ENCODE results near the gene EPN3.
A peak's percentile ranks its signal among the peaks of the same experiment; 100 is the strongest.

The EPN3 gene

GRCh38 chr17:50532452-50533024 is at the start of gene EPN3:
TSS of gene EPN3 (plus strand) at chr17:50532735. CDS start at chr17:50536557, 3,822 bp downstream.
- DNase-seq: no peak

GRCh38 chr17:50483266-50483665 is 49.3 kb upstream of the EPN3 start:
- DNase-seq: no peak

- DNase-seq: no peak
Observed at GRCh38 chr17:50484386-50485155, 48.0 kb upstream of the EPN3 start.

GRCh38 chr17:50487213-50488096 is 45.1 kb upstream of the EPN3 start:
- peak; percentile 2 for DNase-seq

DNA sequence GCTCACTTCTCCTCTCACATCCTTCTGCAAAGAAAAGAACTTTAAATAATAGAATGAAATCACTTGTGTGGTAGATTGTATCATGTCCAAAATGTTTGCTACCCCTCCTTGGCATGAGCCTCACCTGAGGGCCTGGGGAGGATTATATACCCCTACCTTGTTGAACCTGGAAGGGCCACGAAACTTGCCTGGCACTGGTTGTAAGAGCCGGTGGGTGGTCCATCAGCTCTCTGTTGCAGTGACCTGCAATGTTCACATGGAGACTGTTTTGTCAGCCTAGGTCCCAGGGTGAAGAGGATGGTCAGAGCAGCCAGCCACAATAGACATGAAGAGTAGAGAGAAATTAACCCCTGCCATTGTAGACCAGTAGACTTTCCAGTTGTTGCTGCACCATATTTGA is 43.7 kb upstream of the EPN3 start:
- DNase-seq: no peak

- no peak for DNase-seq
Observed at GRCh38 chr17:50491505-50491904, 41.0 kb upstream of the EPN3 start.

DNA sequence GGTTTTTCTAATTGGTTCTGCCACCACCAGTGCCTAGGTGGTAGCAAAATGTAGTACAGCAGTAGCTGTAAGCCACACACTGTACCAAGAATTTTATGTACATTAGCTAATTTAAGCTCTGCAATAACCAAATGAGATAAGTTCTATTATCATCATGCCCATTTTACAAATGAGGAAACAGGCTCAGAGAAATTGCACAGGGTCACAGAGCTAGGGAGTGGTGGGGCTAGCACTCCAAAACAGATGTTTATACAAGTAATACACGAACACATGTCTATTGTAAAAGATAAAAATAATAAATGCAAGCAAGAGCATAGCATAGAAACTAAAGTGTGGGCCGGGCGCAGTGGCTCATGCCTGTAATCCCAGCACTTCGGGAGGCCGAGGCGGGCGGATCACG is 40.3 kb upstream of the EPN3 start:
- DNase-seq: no peak

- DNase-seq: no peak
Observed at GRCh38 chr17:50493744-50494143, 38.8 kb upstream of the EPN3 start.

DNA sequence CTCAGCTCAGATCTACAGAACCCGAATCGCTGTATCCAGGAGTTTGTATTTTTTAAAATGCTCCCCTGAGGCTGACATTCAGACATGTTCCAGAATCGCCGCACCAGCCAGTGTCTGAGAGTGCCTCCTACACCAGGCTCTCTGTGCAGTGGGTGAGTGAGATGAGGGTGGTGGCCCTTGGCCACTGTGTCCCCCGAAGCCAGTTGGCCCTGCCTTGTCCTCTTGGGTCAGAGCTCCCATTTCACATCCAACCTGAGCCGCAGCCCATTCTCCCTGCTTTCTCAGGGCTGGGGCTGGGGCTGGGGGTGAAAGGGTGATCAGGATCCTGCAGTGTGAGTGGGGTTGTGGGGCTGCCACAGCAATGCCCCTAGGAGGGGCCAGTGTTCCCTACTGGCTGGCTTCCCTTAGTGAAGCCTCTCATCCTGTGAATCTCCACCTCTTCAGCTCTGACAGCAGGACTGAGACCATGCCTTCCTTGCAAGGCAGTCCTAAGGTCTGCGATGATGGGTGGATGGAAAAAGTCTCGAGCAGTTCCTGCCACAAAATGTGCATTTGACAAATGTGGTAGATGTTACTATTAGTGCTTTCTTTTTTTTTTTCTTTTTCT is 37.2 kb upstream of the EPN3 start:
- DNase-seq: no peak

DNA sequence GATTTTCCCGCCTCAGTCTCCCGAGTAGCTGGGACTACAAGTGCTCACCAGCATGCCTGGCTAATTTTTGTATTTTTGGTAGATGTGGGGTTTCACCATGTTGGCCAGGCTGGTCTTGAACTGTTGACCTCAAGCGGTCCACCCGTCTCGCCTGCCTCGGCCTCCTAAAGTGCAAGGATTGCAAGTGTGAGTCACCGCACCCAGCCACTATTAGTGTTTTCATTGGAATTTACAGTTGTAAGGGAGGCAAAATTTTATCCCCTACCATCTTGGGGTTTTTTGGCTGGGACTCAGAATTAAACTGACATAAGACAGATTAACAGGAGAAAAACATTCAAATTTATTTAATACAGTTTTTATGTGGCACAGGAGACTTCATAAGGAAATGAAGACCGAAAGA is 36.6 kb upstream of the EPN3 start:
- DNase-seq: no peak

DNA sequence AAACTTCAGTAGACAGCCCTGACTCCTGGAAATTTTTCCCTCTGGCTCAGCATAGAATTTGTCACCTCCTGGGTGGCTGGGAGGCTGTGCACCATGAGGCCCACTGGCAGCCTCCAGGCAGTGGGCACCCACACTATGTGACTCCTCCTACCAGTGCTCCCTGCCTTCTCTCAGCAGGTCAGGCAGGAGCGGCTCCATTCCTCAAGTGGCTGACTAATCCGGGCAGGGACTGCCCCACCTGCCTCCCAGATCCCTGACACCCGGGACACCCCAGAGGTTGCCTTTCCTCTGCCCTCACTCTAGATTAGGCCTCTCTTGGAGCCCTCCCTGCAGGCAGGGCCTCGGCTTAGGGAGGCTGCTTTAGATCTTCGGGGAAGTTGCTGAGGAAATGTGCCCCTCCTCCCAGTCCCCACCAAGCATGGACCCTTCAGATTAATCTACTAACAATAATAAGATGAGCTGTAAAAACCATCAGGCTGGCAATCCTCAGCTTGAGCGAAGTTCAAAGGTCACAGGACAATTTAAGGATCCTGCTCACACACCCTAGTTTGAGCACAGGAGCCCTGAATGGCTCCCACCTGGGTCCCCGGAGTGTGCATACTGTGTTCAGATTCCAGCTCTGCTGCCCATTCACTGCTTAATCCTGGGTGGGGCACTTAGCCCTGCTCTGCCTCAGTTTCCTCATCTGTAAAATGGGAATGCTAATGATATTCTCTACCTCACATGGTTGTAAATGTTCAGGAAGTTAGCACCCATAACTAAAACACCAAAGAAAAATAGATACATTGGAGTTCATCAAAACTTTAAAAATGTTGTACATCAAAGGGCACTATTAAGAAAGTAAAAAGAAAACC is 34.3 kb upstream of the EPN3 start:
- DNase-seq: no peak

DNA sequence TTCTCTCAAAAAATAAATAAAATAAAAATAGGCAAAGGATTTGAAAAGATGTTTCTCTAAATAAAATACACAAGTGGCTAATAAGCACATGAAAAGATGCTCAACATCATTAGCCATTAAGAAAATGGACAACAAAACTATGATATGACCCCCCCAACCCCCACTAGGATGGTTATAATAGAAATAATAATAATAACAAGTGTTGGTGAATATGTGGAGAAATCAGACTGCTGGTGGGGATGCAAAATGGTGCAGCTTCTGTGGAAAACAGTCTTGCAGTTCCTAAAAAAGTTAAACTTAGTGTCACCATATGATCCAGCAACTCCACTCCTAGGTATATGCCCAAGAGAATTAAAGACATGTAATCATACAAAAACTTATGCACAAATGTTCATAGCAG is 33.3 kb upstream of the EPN3 start:
- DNase-seq: no peak

DNA sequence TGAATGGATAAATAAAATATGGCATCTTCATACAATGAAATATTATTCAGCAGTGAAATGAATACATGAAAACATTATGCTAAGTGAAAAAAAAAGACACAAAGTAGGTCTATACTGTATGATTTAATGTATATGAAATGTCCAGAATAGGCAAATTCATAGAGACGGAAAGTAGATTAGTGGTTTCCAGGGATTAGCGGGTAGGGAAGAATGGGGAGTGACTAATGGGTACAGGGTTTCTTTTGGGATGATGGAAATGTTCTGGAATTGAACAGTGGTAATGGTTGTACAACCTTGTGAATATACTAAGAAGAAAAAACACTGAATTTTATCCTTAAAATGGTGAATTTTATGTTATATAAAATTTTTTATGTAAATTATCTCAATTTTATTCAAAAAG is 32.8 kb upstream of the EPN3 start:
- no peak for DNase-seq

- no peak for DNase-seq
Observed at GRCh38 chr17:50501054-50501453, 31.5 kb upstream of the EPN3 start.

GRCh38 chr17:50502301-50502990 is 30.1 kb upstream of the EPN3 start:
- DNase-seq: no peak

DNA sequence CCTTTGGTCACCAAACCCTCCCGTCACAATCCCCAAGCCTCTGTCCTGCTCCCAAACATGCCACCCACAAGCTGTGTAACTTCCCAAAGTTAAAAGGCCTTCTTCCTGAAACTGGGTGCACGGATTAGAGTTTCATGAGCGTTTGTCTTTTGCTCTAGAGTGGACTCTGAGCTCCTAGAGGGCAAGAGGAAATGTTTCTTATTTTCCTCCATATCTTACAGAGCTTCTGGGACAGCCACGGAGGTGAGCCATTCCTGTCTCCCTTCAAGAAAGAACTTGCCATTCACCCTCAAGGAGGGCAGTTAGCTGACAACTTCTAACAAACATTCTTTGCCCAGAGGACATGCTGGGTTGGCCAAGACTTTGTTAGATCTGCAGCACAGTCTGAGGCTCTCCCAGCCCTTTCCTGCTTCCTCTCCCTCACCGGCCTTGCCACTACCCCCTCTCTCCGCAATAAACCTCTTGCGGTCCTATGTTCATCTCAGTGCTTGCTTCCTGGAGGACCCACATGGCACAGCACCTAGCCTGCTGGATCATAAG is 26.9 kb upstream of the EPN3 start:
- DNase-seq: no peak

DNA sequence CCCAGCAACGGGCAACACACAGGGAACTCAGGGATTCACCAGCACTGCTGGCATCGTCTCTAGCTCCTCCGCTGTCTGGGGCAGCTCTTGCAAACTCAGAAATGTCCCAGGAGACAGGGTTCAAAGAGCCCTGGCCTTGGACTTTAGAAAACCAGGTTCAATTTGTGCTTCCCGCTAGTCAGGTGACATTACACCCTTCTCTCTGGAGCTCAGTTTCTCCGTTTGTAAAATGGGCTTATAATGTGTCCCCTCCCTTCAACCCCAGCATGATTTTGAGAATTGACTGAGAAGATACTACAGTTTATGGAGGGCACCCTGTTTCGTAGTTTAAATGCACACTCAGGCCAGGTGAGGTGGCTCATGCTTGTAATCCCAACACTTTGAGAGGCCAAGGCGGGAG is 26.2 kb upstream of the EPN3 start:
- DNase-seq: no peak

- peak; percentile 64 for DNase-seq
Observed at GRCh38 chr17:50507871-50508572, 24.5 kb upstream of the EPN3 start, which contains the start of gene MYCBPAP. TSS of gene MYCBPAP (plus strand) at chr17:50508439. CDS start at chr17:50508675, 236 bp downstream.

- DNase-seq: no peak
Observed at GRCh38 chr17:50508573-50509460, 23.7 kb upstream of the EPN3 start.

GRCh38 chr17:50511058-50511457 is 21.5 kb upstream of the EPN3 start:
- no peak for DNase-seq
